ENCODE measurements around the gene LDLRAD3.

- TF ChIP-seq FOXM1 (IDR thresholded peaks at IDR 0.05; ENCODE audit: borderline replicate concordance) (no peak), SUZ12 (IDR thresholded peaks at IDR 0.05) (no peak), CTBP1 (IDR thresholded peaks at IDR 0.05; ENCODE audit: borderline replicate concordance) (no peak), FOXA1 (IDR thresholded peaks at IDR 0.05) (no peak)
Measured at GRCh38 chr11:36034551-36035331, 90.9 kb downstream of the LDLRAD3 start.

Measured in HEK293T (cell line).